EL (cell line): Measurements from ENCODE around the gene CLEC20A.
"Not testable (repeated sequence)": the region's sequence is repeated elsewhere in the genome, so short reads cannot be mapped to it uniquely, and the experiment has no call there.

Experiments
- DNase-seq: peaks from one replicate; pipeline ENCODE4 v3.0.0-alpha.2; 2016

Gene CLEC20A

GRCh38 chr1:178528953-178529335 is 32.2 kb upstream of the CLEC20A start:
- no peak for DNase-seq

GRCh38 chr1:178528228-178528952 is 31.6 kb upstream of the CLEC20A start:
- no peak for DNase-seq

GRCh38 chr1:178527117-178527516 is 30.4 kb upstream of the CLEC20A start:
- no peak for DNase-seq

GRCh38 chr1:178521241-178521640 is 24.5 kb upstream of the CLEC20A start:
- no peak for DNase-seq

GRCh38 chr1:178520803-178521202 is 24.0 kb upstream of the CLEC20A start:
- no peak for DNase-seq

- no peak for DNase-seq
Measured at GRCh38 chr1:178518894-178519293, 22.1 kb upstream of the CLEC20A start.

GRCh38 chr1:178516110-178516509 is 19.3 kb upstream of the CLEC20A start:
- no peak for DNase-seq

- DNase-seq, result peak; percentile 29
Measured at GRCh38 chr1:178513278-178513983, 16.7 kb upstream of the CLEC20A start.

- no peak for DNase-seq
Measured at GRCh38 chr1:178512566-178513277, 16.0 kb upstream of the CLEC20A start, which contains the start of gene TEX35. TSS of gene TEX35 (plus strand) at chr1:178513109. CDS start at chr1:178513189, 80 bp downstream.

GRCh38 chr1:178510155-178510554 is 13.4 kb upstream of the CLEC20A start:
- DNase-seq, result no peak

- DNase-seq, result no peak
Measured at GRCh38 chr1:178509414-178510007, 12.7 kb upstream of the CLEC20A start.

- DNase-seq, result no peak
Measured at GRCh38 chr1:178506669-178507068, 9.9 kb upstream of the CLEC20A start.

- no peak for DNase-seq
Measured at GRCh38 chr1:178506177-178506576, 9.4 kb upstream of the CLEC20A start.

- no peak for DNase-seq
Measured at GRCh38 chr1:178504286-178504685, 7.5 kb upstream of the CLEC20A start.

GRCh38 chr1:178503849-178504248 is 7.1 kb upstream of the CLEC20A start:
- DNase-seq, result no peak

- DNase-seq, result not testable (repeated sequence)
Measured at GRCh38 chr1:178503316-178503715, 6.6 kb upstream of the CLEC20A start.

- DNase-seq, result no peak
Measured at GRCh38 chr1:178502856-178503255, 6.1 kb upstream of the CLEC20A start.

- DNase-seq, result no peak
Measured at GRCh38 chr1:178502330-178502714, 5.6 kb upstream of the CLEC20A start.

- DNase-seq, result peak; percentile 70
Measured at GRCh38 chr1:178501705-178502329, 5.1 kb upstream of the CLEC20A start.

- no peak for DNase-seq
Measured at GRCh38 chr1:178500936-178501554, 4.3 kb upstream of the CLEC20A start.

GRCh38 chr1:178500091-178500770 is 3.5 kb upstream of the CLEC20A start:
- no peak for DNase-seq
